Measurements from ENCODE around the gene DSN1.

DSN1 gene

DNA sequence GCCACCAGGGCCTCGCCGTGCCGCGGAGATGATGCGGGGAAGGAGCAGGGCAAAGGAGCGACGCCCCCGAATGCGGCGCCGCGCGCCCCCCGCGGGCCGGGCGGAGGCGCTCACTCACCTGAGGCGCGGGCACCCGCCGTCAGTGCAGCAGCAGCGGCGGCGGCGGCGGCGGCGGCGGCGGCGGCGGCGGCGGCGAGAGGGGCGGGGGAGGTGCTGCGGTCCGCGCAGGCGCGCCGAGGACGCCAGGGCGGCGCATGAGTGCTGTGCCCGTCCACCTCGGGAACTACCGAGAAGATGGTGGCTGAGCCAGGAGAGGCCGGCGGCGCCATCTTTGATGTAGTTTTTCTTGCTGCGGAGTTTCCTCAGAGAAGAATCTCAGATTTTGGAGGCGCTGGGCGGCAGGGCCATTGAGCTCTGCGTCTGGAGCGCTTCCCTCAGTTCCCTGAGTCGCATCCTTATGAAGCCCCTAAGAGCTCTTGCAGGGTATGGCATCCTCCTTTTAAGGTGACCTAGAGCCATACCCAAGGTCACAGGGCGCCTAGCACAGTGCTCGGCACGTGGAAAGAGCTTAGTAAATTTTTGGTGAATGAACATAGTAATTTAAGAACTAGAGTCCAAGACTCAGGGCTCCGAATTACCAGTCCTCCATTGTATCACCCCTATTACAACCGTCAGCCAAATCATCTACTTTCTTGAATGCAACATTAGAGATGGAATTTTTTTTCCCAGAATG lies 27.5 kb downstream of the DSN1 start, which contains the start of gene NDRG3:
TSS of gene NDRG3 (minus strand) at position 164 of the 733 bp plus-strand sequence. CDS start 24,355 bp downstream, outside the sequence.
- peak; percentile 92 to 93 for DNase-seq

DNA sequence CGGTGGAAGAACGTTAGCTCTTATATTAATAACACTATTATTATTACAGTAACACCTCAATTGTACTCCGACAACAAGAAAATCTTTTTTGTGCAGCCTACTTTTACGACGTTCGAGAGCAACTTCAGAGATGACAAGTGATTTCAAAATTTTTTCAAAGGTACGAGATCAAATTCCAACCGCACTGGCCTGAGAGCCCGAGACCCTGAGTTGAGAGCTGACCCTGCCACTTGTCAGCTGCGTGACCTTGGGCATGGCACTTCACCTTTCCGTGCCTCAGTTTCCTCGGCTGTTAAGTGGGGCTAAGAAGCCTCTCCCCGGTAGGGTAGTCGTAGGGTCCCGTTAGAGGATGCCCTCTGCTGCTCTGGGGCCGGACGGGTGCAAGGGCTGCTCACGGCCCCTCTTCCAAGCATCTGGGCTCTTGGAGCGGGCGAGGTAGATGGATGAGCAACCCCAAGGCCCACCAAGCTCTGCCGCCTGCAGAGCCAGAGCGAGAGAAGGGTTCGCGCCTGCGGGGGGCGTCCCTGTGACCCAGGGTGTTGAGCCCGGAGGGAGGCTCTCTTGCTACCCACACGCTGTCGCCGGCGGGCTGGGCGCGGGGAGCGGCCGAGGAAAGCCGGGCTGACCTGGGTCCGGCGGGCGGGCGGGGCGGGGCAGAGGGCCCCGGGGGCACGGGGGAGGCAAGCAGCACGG lies 28.2 kb downstream of the DSN1 start:
- DNase-seq, result no peak

DNA sequence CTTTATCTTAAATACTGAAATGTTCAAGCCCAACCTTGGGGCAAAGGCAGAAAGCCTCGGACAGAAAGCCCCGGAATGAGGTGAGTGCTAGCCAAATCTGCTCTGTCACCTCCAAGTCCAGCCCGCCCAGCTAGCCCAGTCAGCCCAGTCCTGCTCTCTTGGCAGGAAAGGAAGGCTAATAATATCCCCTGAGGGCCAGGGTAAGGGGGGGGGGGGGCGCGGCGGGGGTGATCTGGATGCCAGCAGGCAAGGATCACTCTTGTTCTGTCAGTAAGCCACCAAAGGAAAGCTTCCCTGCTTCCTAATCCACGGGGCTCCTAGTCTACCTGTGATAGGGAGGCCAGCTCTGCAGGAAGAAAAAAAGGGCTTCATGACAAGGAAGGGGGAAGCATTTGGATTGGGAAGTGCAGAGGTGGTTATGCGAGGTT lies 28.8 kb downstream of the DSN1 start:
- DNase-seq, result no peak

DNA sequence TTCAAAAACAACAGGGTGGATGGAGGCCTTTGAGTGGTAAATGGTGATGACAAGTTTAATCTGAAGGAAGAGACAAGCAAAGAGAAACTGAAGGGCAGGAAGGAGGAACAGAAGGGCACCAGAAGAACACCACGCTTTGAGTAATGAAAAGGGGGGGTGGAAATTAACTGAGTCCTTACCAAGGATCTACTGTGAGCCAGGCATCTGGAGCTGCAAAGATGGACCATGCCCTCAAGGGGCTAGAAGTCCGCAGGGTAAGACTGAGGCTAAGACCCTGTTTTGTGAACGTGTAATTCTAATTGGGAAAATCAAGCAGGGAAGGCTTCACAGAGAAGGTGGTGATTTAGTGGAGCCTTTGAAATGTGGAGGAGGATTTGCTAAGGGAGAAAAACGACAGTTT lies 29.3 kb downstream of the DSN1 start:
- DNase-seq, result no peak

DNA sequence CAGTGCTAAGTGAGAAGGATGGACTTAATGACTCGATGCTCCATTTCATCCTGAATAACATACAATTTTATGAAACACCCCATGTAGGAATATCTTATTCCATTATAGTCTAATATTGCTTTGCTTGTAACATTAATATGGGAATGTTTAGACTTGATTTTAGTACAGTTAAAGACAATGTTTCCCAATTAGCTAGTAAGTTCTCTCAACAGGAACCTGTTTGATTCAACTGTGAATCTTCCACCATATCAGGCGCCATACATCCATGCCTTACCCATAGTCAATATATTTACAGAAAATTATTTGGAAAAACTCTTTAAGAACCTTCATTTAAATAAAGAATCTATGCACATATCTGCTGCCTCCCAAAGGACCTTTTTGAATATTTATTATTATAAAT lies 31.0 kb downstream of the DSN1 start:
- no peak for DNase-seq

DNA sequence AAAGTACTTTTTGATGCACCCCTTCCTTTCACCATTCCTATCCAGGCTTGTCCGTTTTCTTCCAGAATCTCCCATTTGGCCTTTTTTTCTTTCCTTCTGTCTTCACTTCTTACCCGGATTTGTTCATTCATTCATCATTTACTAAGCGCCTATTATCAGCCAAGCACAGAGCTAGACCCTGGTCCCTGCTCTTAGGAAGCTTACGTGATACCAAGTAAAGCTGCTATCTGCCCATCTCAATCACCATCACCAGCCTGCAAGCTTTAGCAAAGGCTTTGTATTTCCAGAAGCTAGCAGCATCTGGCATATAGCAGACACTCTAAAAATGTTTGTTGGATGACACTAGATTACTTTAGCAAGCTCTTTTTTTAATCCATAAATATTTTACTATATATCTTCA lies 32.5 kb downstream of the DSN1 start:
- DNase-seq, result no peak

DNA sequence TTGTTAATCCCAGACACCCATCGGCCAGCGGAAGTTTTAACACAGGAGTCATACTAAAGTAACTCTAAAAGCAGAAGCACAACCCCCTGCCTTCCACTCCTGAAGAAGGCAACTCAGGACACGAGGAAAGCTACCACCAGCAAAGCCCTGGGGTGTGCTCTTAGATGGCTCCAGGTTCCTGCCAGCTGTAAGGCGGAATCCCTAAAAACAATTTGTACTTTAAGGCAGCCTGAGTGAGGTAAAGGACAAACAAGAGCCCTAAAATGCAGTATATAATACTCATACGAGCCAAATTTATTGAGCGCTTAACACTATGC lies 36.4 kb downstream of the DSN1 start:
- DNase-seq, result no peak

DNA sequence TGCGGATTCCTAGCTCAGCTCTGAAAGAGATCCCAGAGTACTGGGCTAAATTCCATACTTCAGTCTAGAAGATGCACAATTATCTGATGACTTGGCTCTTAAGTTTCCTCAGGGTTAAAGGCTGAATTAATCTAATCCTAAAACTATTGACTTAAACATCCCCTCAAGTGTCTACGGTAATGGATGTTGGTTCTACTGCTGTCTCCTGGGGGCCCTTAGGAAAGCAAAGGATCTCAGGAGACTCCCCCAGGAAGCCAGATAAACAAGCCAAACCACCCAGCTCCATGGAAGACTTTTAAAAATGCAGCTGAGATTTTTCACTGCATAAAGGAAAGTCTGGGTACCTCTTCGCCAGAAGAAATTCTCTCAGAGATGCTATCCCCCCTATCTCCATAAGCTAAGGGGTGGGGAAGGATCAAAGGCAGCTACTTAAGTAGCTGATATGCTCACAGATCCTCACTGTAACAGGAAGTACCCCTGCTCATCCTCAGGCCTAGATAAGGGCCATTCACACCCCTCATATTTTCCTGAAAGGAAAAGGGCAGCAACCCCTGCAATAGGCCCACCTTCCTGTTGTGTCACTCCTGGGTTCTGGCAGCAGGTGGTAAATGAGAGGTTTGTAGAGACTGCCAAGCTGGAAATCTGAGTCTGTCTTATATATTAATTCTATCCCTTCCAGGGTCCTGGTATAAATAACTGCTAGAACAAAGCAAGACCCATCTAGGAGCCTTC lies 36.9 kb downstream of the DSN1 start:
- no peak for DNase-seq

DNA sequence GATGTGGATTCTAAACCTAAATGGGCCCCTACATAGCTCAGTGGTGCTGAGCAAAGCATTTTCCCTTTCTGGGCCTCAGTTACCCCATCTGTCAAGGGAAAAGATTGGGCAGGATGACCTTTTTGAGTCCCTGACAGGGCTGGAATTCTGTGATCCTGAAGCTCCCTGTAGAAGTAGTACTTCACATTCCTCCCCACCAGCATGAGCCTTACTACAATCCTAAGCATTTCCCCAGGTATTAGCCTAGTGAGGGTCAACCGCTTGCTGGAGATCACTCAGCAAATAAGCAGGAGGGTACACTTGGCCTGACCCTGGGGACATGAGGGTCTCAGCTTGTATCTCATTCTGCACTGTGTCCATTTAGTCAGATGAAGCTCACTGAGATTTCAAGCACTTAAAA lies 41.1 kb downstream of the DSN1 start:
- DNase-seq, result no peak

DNA sequence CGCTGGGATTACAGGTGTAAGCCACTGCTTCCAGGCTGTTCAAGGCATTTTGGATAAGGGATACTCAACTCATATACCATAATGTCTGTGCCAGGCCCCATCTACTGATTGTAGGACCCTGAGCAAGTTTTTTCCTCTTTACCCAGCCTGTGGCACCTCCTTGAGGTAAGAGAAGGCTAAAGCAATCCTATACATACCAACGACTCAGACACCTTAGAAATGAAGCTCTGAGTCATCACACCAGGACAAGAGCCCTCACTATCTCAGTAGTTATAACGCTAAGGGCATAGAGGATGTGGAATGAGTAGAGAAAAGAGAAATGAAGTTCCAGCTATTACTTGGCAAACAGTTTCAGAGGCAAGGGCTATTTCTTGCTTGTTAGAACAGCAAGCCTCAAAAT lies 44.6 kb downstream of the DSN1 start:
- no peak for DNase-seq

DNA sequence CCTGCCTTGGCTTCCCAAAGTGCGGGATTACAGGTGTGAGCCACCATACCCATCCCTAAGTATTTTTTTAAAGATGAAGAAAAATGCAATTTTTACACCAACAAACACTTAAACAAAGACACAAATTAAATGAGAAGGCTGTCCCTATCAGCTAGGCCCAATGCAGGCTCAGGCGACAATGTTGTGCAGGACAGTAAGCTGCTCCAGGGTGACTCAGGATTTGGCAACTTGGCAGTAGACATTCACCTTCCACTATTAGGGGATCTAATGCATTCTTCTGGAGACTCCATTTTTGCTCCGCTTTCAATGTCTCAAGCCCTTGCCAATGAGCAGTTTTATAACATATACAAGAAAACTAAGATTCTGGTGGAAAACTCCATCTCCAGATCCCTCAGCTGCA lies 47.4 kb downstream of the DSN1 start:
- DNase-seq, result no peak

DNA sequence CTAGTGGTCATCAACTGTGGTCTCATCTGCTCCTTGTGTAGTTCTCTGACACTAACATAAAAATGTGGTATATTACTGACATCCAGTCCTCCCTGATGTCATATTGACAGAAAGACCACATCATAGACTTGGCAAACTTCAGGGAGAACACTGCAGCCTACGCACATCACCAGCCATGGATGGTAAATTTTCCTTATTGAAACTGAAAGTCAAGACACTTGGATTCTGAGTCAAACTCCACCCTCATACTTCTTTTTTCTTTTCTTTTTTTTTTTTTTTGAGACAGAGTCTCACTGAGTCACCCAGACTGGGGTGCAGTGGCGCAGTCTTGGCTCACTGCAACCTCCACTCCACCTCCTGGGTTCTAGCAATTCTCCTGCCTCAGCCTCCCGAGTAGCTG lies 53.1 kb downstream of the DSN1 start:
- no peak for DNase-seq

DNA sequence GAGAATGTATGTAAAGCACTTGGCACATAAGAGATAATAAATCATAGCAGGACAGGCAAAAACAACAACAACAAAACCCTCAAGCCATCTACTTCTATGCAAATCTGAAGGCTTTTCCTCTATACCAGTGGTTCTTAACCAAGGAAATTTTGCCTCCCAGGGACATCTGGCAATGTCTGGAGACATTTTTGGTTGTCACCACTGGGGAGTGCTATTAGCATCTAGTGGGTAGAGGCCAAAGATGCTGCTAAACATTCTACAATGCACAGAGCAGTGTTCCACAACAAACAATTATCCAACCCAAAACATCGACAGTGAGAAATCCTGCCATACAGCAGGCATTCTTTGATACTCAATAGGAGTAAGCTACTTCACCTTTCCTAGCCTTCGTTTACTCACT lies 55.9 kb downstream of the DSN1 start:
- no peak for DNase-seq

DNA sequence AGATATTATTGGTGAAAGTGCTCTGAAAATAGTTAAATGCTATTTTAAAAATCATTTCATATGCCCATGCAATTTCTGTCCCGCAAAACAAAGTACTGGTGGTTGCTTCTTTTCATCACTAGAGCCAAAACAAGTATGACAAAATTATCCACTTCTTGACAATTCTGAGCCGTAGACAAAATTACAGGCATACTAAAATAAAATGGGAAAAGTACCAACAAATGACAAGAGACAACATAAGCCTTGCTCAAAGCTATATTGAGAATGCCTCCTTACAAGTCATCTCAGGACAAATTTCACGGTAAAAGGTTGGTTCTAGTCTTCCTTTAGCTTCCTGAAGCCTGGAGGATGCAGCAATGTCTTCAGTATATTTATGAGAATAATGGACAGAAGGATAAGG lies 56.5 kb downstream of the DSN1 start:
- no peak for DNase-seq

DNA sequence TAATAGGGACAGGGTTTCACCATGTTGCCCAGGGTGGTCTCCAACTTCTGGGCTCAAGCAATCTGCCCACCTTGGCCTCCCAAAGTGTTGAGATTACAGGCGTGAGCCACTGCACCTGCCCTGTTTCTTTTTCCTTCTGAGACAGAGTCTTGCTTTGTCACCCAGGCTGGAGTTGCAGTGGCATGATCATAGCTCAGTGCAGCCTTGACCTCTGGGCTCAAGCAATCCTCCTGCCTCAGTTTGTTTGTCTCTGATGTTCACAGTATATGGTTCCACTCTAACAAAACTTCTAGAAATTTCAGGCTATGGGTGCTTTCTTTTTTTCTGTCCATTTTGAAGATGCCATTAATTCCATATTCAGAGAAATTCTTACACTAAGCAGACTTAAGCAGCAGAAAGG lies 60.8 kb downstream of the DSN1 start:
- DNase-seq, result no peak

DNA sequence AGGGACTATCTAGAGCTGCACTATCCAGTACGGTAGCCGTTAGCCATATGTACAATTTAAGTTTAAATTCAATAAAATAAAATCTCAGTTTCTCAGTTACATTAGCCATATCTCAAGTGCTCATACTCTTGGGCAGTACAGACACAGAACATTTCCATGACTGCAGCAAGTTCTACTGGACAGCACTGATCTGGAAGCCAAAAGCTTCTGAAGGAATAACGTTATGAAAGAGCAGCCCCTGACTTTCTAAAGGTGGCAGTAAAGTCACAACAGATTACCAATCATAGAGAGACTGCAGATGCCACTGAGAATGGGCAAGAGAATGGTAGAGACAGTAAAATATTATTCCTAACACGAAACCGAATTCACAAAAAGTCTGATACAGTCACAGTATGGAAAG lies 64.4 kb downstream of the DSN1 start:
- DNase-seq, result no peak

DNA sequence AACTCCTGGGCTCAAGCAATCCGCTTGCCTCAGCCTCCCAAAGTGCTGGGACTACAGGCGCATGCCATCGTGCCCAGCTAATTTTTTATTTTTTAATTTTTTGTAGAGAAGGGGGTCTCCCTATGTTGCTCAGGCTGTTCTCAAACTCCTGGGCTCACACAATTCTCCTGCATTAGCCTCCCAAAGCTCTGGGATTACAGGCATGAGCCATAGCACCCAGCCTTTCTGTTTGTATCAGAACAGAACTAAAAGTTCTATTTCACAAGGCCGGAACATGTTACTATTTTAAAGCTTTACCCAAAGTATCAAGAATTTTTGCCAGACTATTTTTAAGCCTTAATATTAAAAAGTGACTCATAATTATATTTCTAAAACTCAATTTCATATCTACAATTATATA lies 70.0 kb downstream of the DSN1 start:
- no peak for DNase-seq
